IMR-90 (cell line): ENCODE data around the gene LIAS. TPM values are rescaled to one million over a fixed set of nuclear protein-coding genes. Genes with fewer than 3 reads are reported as not detected.

Experiments
- ATAC-seq: fragments of 200-7000 bp; cut with Tn5 transposase; 2 replicates; pipeline ENCODE4 v1.9.1; 2020; ENCODE audit warnings: low read depth, mild to moderate bottlenecking, moderate library complexity
- BruUV-seq: library from RNA; stranded (reverse); fragments of 400-500 nt; replicated peaks from 2 replicates; lab custom pipeline; 2021; lab: Mats Ljungman, UMichigan
- CTCF ChIA-PET: fragments of 300-600 bp; formaldehyde crosslinking; extraction: SDS; loops from one replicate; lab custom pipeline; 2021; ENCODE audit warnings: antibody characterized with exemption; lab: Yijun Ruan, JAX
- POLR2A ChIA-PET: fragments of 300-600 bp; sonication (Branson Sonifier 250); formaldehyde crosslinking; loops from one replicate; lab custom pipeline; 2022; ENCODE audit warnings: antibody characterized with exemption; ENCODE audit not compliant: unreplicated experiment; lab: Charles Lee
- DNase-seq: peaks from one replicate; pipeline ENCODE4 v3.0.0; 2013
- H2AFZ ChIP-seq: replicated peaks from 2 replicates; pipeline ENCODE3; 2013; ENCODE audit warnings: low read length, mild to moderate bottlenecking; ENCODE audit not compliant: poor library complexity
- H2AK5ac ChIP-seq: 2 replicates; pipeline ENCODE4 v1.6.1; 2013; ENCODE audit warnings: low read depth, low read length, inconsistent platforms
- H2AK9ac ChIP-seq: replicated peaks from 2 replicates; pipeline ENCODE3; 2013; ENCODE audit warnings: mild to moderate bottlenecking, low read depth, low read length, moderate library complexity; ENCODE audit not compliant: poor library complexity
- H2BK120ac ChIP-seq: 2 replicates; pipeline ENCODE4 v1.6.1; 2013; ENCODE audit warnings: low read depth, low read length, inconsistent platforms
- H2BK15ac ChIP-seq: 3 replicates; pipeline ENCODE4 v1.6.1; 2013; ENCODE audit warnings: low read depth, low read length, inconsistent platforms
- H2BK20ac ChIP-seq: 2 replicates; pipeline ENCODE4 v1.6.1; 2013; ENCODE audit warnings: low read depth, mild to moderate bottlenecking, inconsistent platforms, low read length, moderate library complexity
- H2BK5ac ChIP-seq: 2 replicates; pipeline ENCODE4 v1.6.1; 2013; ENCODE audit warnings: mild to moderate bottlenecking, low read depth, low read length, inconsistent platforms; ENCODE audit not compliant: poor library complexity, severe bottlenecking
- H3K14ac ChIP-seq: replicated peaks from 2 replicates; pipeline ENCODE4 v1.6.1; 2013; ENCODE audit warnings: low read depth, low read length, inconsistent platforms
- H3K18ac ChIP-seq: 2 replicates; pipeline ENCODE4 v1.6.1; 2013; ENCODE audit warnings: low read depth, low read length, control low read depth
- H3K23ac ChIP-seq: 2 replicates; pipeline ENCODE4 v1.6.1; 2013; ENCODE audit warnings: low read depth, low read length, inconsistent platforms
- H3K27ac ChIP-seq: 2 replicates; pipeline ENCODE4 v1.5.1; 2013; ENCODE audit warnings: mild to moderate bottlenecking, control low read depth, low read length; ENCODE audit not compliant: insufficient read depth
- H3K27me3 ChIP-seq: 2 replicates; pipeline ENCODE4 v1.6.1; 2013; ENCODE audit warnings: low read length; ENCODE audit not compliant: control insufficient read depth, insufficient read depth
- H3K36me3 ChIP-seq: 2 replicates; pipeline ENCODE4 v1.6.1; 2013; ENCODE audit warnings: low read length, mixed read lengths; ENCODE audit not compliant: control insufficient read depth, insufficient read depth
- H3K4ac ChIP-seq: 2 replicates; pipeline ENCODE4 v1.6.1; 2013; ENCODE audit warnings: low read depth, low read length, inconsistent platforms
- H3K4me1 ChIP-seq: 2 replicates; pipeline ENCODE4 v1.6.1; 2013; ENCODE audit warnings: low read length, mixed read lengths; ENCODE audit not compliant: control insufficient read depth, insufficient read depth
- H3K4me2 ChIP-seq: 2 replicates; pipeline ENCODE4 v1.6.1; 2013; ENCODE audit warnings: low read depth, mild to moderate bottlenecking, control low read depth, low read length, moderate library complexity
- H3K4me3 ChIP-seq: 2 replicates; pipeline ENCODE4 v1.5.1; 2013; ENCODE audit warnings: low read depth, mild to moderate bottlenecking, control low read depth, low read length, moderate library complexity; ENCODE audit not compliant: insufficient read depth
- H3K56ac ChIP-seq: 2 replicates; pipeline ENCODE4 v1.6.1; 2013; ENCODE audit warnings: low read length, inconsistent platforms; ENCODE audit not compliant: insufficient read depth; ENCODE audit errors: extremely low read depth
- H3K79me1 ChIP-seq, 2 experiments: 2 replicates each; pipeline ENCODE4 v1.6.1; 2013; ENCODE audit warnings: low read length in 2 of 2, inconsistent platforms in 1 of 2, low read depth in 1 of 2
- H3K9ac ChIP-seq: 2 replicates; pipeline ENCODE4 v1.6.1; 2013; ENCODE audit warnings: low read depth, low read length, control low read depth
- H3K9me1 ChIP-seq: 2 replicates; pipeline ENCODE4 v1.6.1; 2013; ENCODE audit warnings: low read length, inconsistent platforms; ENCODE audit not compliant: insufficient read depth
- H3K9me3 ChIP-seq: 2 replicates; pipeline ENCODE4 v1.6.1; 2013; ENCODE audit warnings: low read length; ENCODE audit not compliant: control insufficient read depth, insufficient read depth
- H4K20me1 ChIP-seq: 2 replicates; pipeline ENCODE4 v1.6.1; 2013; ENCODE audit warnings: low read length, inconsistent platforms; ENCODE audit not compliant: insufficient read depth
- H4K5ac ChIP-seq: 2 replicates; pipeline ENCODE4 v1.6.1; 2013; ENCODE audit warnings: mild to moderate bottlenecking, low read depth, low read length, control low read depth
- H4K8ac ChIP-seq, 2 experiments: 2 replicates each; pipeline ENCODE4 v1.6.1; 2013; ENCODE audit warnings: low read depth in 2 of 2, low read length in 2 of 2, control low read depth in 1 of 2, inconsistent platforms in 1 of 2
- H4K91ac ChIP-seq: 2 replicates; pipeline ENCODE4 v1.6.1; 2013; ENCODE audit warnings: low read depth, low read length, inconsistent platforms; ENCODE audit not compliant: insufficient read depth
- BHLHE40 ChIP-seq: fragments of 150-350 bp; IDR thresholded peaks from 2 replicates; pipeline ENCODE4 v1.6.1; 2016; ENCODE audit warnings: mild to moderate bottlenecking, low read depth, low read length
- CEBPB ChIP-seq: IDR thresholded peaks from 2 replicates; pipeline ENCODE4 v1.6.1; 2012; ENCODE audit warnings: low read depth, low read length, improper control_type of control experiment
- CHD1 ChIP-seq: IDR thresholded peaks from 2 replicates; pipeline ENCODE4 v1.6.1; 2012; ENCODE audit warnings: low read depth, low read length, improper control_type of control experiment
- FOS ChIP-seq: fragments of 150-350 bp; IDR thresholded peaks from 2 replicates; pipeline ENCODE4 v1.6.1; 2016; ENCODE audit warnings: low read depth, low read length
- MAFK ChIP-seq: IDR thresholded peaks from 2 replicates; pipeline ENCODE4 v1.6.1; 2012; ENCODE audit warnings: low read depth, low read length, improper control_type of control experiment
- MAZ ChIP-seq: IDR thresholded peaks from 2 replicates; pipeline ENCODE4 v1.6.1; 2012; ENCODE audit warnings: low read depth, mild to moderate bottlenecking, low read length, improper control_type of control experiment, moderate library complexity, borderline replicate concordance
- MXI1 ChIP-seq: IDR thresholded peaks from 2 replicates; pipeline ENCODE4 v1.6.1; 2012; ENCODE audit warnings: low read depth, mild to moderate bottlenecking, low read length, moderate library complexity, borderline replicate concordance
- NFE2L2 ChIP-seq: fragments of 150-350 bp; IDR thresholded peaks from 2 replicates; pipeline ENCODE4 v1.6.1; 2016; ENCODE audit warnings: low read depth, mild to moderate bottlenecking, low read length
- POLR2A ChIP-seq: IDR thresholded peaks from 2 replicates; pipeline ENCODE4 v1.6.1; 2012; ENCODE audit warnings: mild to moderate bottlenecking, low read depth, low read length
- RAD21 ChIP-seq: IDR thresholded peaks from 2 replicates; pipeline ENCODE4 v1.6.1; 2012; ENCODE audit warnings: low read length, improper control_type of control experiment
- RCOR1 ChIP-seq: IDR thresholded peaks from 2 replicates; pipeline ENCODE4 v1.6.1; 2012; ENCODE audit warnings: mild to moderate bottlenecking, low read length, improper control_type of control experiment; ENCODE audit not compliant: insufficient replicate concordance
- RFX5 ChIP-seq: IDR thresholded peaks from 2 replicates; pipeline ENCODE4 v1.8.0; 2012; ENCODE audit warnings: low read depth, mild to moderate bottlenecking, low read length, moderate library complexity
- SMC3 ChIP-seq: fragments of 150-350 bp; IDR thresholded peaks from 2 replicates; pipeline ENCODE4 v1.6.1; 2016; ENCODE audit warnings: low read depth, mild to moderate bottlenecking, antibody characterized with exemption, low read length, moderate library complexity
- WGBS, 2 experiments: methylation state at CpG; one replicate each; pipeline versions ENCODE4 v1.1.5 to v1.1.7; 2013; ENCODE audit warnings: missing lambda C conversion rate in 2 of 2; ENCODE audit not compliant: insufficient read length in 1 of 2; ENCODE audit errors: extremely low coverage in 2 of 2; 5-methylcytosine and 5-hydroxymethylcytosine counted together
- dilution Hi-C: fragments of 300-500 bp; cut with HindIII; formaldehyde crosslinking; loops from one replicate; pipeline ENCODE4 v1.14.3; 2018; ENCODE audit warnings: low sequenced_read_pairs; ENCODE audit not compliant: unreplicated experiment
- in situ Hi-C: fragments of 300-500 bp; cut with MboI; formaldehyde crosslinking; loops from 3 replicates; pipeline ENCODE4 v1.14.3; 2019; ENCODE audit warnings: low sequenced_read_pairs, inconsistent platforms, mixed read lengths
- intact Hi-C: fragments of 100-400 bp; cut with micrococcal nuclease; formaldehyde crosslinking; loops from 2 replicates; pipeline ENCODE4 v1.10.0; 2022
- polyA plus RNA-seq, 3 experiments: library from polyadenylated mRNA; depleted of rRNA; stranded (reverse); fragments of >200 nt; gene quantifications; 2 replicates each; pipeline ENCODE4 v1.2.3, GENCODE V29; 2012; ENCODE audit warnings: low replicate concordance in 1 of 3
- total RNA-seq: library from RNA; depleted of rRNA; stranded (reverse); fragments of >200 nt; gene quantifications from 2 replicates; pipeline ENCODE4 v1.2.3, GENCODE V29; 2012
- TF ChIP-seq, protein P1 (sequence below): fragments of 150-350 bp; IDR thresholded peaks from 2 replicates; pipeline ENCODE4 v1.6.1; 2016; ENCODE audit warnings: low read depth, mild to moderate bottlenecking, low read length, moderate library complexity, borderline replicate concordance
- TF ChIP-seq, protein P2 (sequence below): fragments of 150-350 bp; IDR thresholded peaks from 2 replicates; pipeline ENCODE4 v1.6.1; 2017; ENCODE audit warnings: mild to moderate bottlenecking, antibody characterized with exemption, low read length, low read depth
- TF ChIP-seq, protein P3 (sequence below): conservative IDR thresholded peaks from 2 replicates; pipeline ENCODE4 v1.5.1; 2012; ENCODE audit warnings: mild to moderate bottlenecking, low read depth, low read length, improper control_type of control experiment

The LIAS gene
- total and polyA plus RNA-seq, 2 of the 4 experiments (the other 2 are of a cell fraction), result 3.2 to 7.8 TPM

DNA sequence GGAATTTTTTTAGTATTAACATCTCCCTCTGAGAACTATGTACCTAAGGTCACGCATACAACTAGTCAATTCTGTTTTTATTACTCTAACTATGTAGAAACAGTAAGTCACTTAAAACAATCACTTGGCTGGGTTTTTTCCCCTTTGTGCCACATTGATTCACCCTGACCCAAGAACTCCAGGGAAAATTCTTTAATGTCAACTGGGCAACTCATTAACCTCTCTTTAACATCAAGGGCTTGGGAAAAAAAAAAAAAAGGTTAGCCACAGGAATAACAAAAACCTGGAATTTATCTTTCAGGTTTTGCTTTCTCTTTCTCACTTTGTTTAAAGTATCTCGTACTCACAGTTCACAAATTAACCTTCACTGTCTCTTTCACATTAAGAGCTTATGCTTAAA lies 8.2 kb upstream of the LIAS start:
- peaks cover 4% of the 10 kb centered on the region; the same call in 1 of the 2 replicates for H3K4me1 ChIP-seq
- H2BK120ac ChIP-seq, result no peak overlapping the region

More for the DNA sequence above, 8.2 kb upstream of the LIAS start:
- H4K8ac ChIP-seq, result no peak overlapping the region
- no peak overlapping the region for H2BK15ac ChIP-seq
- no peak overlapping the region for H3K14ac ChIP-seq
- DNase-seq (no peak), ATAC-seq (no peak)
- no peak overlapping the region for H2AK9ac ChIP-seq
- no peaks in the 10 kb centered on the region for H3K9me1 ChIP-seq
- H4K91ac ChIP-seq, result no peak overlapping the region
- H3K79me1 ChIP-seq, result peaks cover 18 to 28% of the 10 kb centered on the region in 2 experiments
- H3K9ac ChIP-seq, result no peak overlapping the region
- H3K4ac ChIP-seq, result no peak overlapping the region
- H2BK5ac ChIP-seq, result no peak overlapping the region
- H3K4me3 ChIP-seq, result no peak overlapping the region
- H4K20me1 ChIP-seq, result peaks cover 34% of the 10 kb centered on the region
- TF ChIP-seq RCOR1 (no peak), MAZ (no peak), BHLHE40 (no peak), NFE2L2 (no peak), RFX5 (no peak), POLR2A (no peak), SMC3 (no peak), FOS (no peak), MXI1 (no peak), CHD1 (no peak), RAD21 (no peak), MAFK (no peak), CEBPB (no peak)
- TF ChIP-seq, protein P1, sequence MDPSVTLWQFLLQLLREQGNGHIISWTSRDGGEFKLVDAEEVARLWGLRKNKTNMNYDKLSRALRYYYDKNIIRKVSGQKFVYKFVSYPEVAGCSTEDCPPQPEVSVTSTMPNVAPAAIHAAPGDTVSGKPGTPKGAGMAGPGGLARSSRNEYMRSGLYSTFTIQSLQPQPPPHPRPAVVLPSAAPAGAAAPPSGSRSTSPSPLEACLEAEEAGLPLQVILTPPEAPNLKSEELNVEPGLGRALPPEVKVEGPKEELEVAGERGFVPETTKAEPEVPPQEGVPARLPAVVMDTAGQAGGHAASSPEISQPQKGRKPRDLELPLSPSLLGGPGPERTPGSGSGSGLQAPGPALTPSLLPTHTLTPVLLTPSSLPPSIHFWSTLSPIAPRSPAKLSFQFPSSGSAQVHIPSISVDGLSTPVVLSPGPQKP, result no peak
- TF ChIP-seq, protein P2, sequence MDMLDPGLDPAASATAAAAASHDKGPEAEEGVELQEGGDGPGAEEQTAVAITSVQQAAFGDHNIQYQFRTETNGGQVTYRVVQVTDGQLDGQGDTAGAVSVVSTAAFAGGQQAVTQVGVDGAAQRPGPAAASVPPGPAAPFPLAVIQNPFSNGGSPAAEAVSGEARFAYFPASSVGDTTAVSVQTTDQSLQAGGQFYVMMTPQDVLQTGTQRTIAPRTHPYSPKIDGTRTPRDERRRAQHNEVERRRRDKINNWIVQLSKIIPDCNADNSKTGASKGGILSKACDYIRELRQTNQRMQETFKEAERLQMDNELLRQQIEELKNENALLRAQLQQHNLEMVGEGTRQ, result no peak
- TF ChIP-seq, protein P3, sequence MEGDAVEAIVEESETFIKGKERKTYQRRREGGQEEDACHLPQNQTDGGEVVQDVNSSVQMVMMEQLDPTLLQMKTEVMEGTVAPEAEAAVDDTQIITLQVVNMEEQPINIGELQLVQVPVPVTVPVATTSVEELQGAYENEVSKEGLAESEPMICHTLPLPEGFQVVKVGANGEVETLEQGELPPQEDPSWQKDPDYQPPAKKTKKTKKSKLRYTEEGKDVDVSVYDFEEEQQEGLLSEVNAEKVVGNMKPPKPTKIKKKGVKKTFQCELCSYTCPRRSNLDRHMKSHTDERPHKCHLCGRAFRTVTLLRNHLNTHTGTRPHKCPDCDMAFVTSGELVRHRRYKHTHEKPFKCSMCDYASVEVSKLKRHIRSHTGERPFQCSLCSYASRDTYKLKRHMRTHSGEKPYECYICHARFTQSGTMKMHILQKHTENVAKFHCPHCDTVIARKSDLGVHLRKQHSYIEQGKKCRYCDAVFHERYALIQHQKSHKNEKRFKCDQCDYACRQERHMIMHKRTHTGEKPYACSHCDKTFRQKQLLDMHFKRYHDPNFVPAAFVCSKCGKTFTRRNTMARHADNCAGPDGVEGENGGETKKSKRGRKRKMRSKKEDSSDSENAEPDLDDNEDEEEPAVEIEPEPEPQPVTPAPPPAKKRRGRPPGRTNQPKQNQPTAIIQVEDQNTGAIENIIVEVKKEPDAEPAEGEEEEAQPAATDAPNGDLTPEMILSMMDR, result no peak
- no peak overlapping the region for H4K5ac ChIP-seq
- in situ Hi-C loops, result no loop called here
- H2AK5ac ChIP-seq, result no peak overlapping the region
- ChIA-PET POLR2A (no interaction called here), CTCF (interaction anchor here (0.6 kb wide), 1 partner anchor 23 kb away, joined by 4 read pairs; no protein-coding TSS in a partner anchor)
- H3K27ac ChIP-seq, result no peak overlapping the region
- intact Hi-C loops, result no loop called here
- H3K23ac ChIP-seq, result no peak overlapping the region
- no peaks in the 10 kb centered on the region for H3K27me3 ChIP-seq
- H3K4me2 ChIP-seq, result no peak overlapping the region
- no TSS peak for BruUV-seq
- H2AFZ ChIP-seq, result no peak overlapping the region
- H3K9me3 ChIP-seq, result no peaks in the 10 kb centered on the region
- H3K56ac ChIP-seq, result no peak overlapping the region
- no peak overlapping the region for H2BK20ac ChIP-seq
- WGBS, 2 experiments, result 80% methylated on average over 1 of the region's 2 CpGs; no CpG with 5 or more reads in 1 of the 2 experiments
- peaks cover 31% of the 10 kb centered on the region for H3K36me3 ChIP-seq
- dilution Hi-C loops, result no loop called here
- no peak overlapping the region for H3K18ac ChIP-seq
